GM19452 (cell line): ENCODE measurements around the gene RBBP8.

Experiments
- ATAC-seq: cut with Tn5 transposase; IDR thresholded peaks from one replicate; pipeline ENCODE4 v1.9.1; 2021; ENCODE audit not compliant: unreplicated experiment

Gene RBBP8

DNA sequence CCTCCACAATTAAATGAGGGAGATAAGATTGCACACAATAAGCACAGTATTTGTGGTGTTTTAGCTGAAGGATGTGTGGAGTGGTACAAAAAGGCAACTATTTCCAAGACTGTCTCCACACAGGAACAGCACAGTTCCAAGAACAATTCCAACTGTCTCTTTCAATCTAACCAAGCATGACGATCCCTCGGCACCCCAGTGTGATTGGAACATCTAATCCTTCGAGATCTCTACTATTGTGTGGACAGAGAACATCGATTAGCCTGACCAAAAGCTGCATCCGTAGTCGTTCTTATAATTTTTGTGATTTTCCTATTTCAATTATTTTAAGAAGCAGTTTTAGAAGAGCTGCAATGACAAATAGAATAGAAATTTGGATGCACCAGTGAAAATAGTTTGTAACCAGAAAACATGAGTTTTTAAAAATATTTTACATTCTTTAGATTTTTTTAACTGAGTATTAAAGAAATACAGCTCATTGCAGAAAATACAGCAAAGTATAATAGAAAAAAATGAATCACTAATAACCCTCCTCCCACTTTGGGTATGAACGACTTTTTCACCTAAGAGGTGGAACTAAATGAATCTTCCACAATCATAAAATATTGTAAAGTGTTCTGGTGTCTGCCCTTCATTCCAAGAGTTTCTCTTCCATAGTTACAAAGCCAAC lies 125.8 kb downstream of the RBBP8 start:
- no peak for ATAC-seq

DNA sequence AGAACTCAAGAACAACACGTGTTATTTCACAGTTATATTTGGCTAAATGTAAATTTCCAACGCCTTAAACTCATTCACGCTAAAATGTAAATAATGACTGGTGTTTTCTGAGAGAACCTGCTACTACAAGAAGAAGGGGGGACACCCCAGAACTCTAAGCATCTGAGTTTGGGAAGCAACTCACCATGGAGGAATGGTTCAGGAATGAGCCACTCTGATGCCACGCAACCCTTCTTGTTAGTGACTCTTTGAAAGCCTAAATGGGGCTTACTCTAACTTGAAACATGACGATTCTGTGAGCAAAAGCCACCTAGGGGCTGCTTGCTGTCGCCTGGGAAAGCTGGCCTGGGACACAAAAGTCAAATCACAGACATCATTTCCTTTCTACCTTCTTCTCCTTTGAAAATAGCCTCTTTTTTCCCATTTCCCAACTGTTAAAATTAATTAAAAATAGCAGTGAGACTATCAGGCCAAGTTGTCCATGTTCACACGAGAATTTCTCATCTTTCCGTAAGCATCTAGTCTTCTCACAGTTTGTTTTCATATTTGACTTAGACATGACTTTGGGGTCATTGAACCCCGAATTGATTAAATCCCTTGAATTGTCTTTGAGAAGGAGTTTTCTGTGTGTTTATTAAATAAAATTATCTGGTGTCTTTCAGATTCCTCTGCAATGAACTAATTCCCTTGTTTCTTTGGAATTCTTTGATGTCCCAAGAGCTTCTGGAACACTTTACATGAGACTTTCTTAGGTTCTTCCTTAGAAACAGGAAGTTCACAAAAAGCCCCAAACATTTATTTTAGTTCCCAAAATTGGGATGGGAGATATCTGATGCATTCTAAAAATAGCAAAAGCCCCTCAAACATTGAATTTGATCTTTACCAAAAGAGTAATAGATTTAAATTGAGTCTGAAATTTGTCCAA lies 126.7 kb downstream of the RBBP8 start:
- ATAC-seq, result no peak

DNA sequence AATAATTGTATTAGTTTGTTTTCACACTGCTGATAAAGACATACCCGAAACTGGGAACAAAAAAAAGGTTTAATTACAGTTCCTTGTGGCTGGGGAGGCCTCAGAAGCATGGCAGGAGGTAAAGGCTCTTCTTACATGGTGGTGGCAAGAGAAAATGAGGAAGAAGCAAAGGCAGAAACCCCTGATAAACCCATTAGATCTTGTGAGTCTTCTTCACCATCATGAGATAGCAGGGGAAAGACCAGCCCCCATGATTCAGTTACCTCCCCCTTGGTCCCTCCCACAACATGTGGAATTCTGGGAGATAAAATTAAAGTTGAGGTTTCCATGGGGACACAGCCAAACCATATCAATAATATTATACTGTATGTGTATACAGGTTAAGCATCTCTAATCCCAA lies 128.9 kb downstream of the RBBP8 start:
- no peak for ATAC-seq

DNA sequence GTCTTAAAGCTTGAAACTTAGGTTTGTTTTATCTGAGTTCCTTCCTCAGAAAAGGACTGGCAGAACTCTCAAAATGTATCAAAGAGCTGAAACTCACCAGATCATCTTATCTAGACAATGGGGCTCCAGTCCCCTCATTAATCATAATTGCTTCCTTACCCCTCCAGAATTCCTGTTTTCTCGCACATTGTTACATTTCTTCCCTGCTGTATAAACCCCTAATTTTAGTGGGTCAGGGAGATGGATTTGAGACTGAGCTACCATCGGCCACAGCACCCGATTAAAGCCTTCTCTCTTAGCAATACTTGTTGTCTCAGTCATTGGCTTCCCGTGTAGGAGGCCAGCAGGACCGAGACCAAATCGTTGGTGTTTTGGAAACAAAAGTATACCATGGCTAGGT lies 130.4 kb downstream of the RBBP8 start:
- ATAC-seq, result no peak

DNA sequence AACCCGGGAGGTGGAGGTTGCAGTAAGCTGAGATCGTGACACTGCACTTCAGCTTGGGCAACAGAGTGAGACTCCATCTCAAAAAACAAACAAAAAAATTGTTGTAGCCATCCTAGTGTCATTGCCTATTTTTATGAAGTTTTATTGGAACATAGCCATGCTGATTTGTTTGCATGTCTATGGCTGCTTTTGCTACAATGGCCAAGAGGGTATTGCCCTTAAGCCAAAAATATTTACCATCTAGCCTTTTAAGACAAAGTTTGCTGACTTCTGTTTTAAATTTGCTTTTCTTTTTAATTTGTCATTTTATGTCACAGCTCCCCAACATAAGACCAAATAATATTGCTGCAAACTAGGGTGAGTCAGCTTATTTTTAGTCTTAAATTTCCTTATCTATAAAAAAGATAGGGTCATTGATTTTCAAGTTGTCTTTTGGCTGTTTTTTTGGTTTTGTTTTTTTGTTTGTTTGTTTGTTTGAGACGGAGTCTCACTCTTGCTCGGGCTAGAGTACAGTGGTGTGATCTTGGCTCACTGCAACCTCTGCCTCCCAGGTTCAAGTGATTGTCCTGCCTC lies 132.2 kb downstream of the RBBP8 start:
- ATAC-seq, result no peak

DNA sequence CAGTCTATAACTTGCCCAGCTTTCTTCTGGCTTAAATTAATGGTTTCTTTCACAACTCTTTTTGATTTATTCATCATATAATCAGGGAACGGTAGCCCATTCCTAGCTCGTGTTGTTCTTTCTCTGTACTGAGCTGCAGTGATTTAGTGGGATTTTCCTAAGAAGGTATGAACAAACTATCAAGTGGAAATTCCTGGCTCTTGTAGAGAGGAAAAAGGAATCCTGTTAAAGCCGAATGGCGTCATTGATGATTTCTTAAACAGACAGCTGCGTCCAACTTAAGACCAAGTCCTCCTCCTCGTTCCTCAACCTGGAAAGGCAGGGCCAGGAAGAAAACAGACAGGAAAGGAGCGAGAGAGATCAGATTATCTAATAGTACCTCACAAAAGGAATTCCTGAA lies 132.9 kb downstream of the RBBP8 start:
- ATAC-seq, result no peak

DNA sequence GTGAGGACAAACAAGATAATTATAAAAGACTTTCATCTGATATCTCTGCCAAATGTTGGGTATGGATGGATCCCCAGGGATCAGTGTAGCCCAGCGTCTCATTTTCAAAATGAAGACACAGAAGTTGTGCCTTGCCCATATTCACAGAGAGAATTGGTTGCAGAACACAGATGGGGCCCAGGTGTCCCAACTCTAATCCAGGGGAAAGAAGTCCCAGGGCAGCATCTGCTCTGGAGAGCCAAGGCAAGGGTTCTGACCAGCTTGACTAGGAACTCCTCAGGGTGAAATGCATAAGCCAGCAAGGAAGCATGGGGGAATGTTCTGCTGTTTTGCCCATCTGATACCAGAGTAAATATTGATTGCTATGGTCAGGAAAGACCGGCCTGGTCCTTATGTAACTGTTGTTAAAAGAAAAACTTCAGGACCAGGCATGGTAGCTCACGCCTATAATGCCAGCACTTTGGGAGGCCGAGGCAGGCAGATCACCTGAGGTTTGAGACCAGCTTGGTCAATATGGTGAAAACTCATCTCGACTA lies 133.4 kb downstream of the RBBP8 start:
- ATAC-seq, result no peak

DNA sequence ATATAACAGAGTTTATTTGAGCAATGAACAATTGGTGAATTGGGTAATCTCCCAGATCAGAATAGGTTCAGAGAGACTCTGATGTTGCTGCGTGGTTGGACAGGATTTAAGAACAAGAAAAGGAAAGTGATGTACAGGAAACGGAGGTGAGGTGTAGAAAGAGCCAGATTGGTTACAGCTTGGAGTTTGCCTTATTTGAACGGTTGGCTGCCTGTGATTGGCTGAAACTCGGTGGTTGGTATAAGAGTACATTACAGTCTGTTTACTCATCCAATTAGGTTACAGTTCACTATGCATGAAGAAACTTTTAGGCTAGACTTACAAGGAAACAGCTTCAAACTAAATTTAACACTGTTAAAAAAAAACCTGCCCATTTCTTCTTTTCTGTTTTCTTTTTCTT lies 134.1 kb downstream of the RBBP8 start:
- ATAC-seq, result no peak

DNA sequence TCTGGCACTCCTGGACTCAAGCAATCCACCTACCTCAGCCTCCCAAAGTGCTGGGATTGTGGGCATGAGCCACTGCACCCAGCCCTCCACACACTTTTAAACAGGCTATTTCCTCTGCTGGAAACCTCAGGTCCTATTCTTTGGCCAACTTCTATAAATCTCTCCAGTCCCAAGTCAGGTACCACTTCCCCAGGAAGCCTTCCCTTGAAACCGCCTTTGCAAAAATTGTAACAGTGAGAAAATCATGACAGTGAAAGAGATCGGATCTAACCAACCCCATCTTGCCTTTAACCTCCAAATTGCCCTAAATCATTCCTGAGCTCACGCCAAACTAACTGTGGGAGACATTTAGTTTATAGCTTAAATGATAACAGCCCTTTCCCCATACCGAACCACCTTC lies 134.9 kb downstream of the RBBP8 start:
- ATAC-seq, result no peak

DNA sequence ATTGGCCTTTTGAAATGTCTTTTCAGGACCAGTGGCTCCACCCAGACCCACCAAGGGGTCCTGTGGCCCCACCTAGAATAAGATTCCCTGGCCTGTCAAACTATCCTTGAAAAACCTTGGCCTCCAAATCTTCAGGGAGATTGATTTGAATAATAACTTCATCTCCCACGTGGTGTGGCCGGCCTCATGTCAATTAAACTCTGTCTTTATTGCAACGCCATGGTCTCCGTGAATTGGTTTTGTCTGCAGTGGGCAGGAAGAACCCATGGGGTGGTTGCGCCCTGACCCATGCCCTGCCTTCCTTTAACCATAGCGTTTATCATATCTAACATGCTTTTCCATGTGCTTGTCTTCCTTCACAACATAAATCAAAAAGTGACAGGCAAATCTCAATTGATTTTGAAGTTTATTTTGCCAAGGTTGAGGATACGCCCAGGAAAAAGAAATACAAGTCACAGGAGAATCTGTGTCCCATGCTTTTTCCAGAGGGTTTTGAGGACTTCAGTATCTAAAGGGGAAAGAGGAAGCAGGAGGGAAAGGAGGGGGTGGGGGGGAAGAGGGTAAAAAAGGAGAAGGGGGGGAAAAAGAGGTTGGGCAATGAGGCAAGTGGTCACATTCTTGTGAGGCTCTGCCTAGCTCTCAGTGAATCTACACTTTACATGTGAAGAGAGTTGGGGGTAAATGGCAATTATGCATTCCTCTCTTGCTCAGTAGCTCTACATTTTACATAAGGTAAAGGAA lies 135.6 kb downstream of the RBBP8 start:
- no peak for ATAC-seq

DNA sequence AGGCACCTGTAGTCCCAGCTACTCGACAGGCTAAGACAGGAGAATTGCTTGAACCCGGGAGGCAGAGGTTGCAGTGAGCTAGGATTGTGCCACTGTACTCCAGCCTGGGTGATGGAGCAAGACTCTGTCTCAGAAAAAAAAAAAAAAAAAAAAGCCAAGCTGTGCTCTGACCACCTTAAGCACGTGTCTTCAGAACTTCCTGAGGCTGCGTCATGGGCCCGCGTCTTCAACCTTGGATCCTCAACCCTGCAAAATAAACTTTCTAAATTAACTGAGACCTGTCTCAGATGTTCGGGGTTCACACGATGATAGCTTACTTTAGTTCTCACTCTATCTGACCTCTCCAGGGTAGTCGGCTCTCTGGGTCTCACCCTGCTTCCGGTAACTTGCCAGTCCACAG lies 136.4 kb downstream of the RBBP8 start:
- ATAC-seq, result no peak

DNA sequence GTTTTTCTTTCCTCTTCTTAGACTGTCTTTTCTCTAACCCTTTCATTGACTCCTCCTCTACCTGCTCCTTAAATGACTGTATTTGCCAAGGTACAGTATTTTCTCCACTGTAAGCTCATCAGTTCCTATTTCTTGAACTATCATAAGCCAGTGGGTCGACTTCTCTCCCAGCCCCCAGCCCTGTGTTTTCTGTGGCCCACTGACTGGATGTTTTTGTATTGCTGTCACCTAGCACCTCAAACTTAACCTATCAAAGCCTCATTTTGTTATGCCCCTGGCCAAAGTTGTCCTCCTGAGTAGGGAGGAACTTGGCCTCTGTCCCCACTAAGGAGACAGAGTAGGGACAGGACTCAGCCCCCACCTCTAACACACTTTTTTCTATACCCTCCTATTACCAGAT lies 136.8 kb downstream of the RBBP8 start:
- no peak for ATAC-seq

DNA sequence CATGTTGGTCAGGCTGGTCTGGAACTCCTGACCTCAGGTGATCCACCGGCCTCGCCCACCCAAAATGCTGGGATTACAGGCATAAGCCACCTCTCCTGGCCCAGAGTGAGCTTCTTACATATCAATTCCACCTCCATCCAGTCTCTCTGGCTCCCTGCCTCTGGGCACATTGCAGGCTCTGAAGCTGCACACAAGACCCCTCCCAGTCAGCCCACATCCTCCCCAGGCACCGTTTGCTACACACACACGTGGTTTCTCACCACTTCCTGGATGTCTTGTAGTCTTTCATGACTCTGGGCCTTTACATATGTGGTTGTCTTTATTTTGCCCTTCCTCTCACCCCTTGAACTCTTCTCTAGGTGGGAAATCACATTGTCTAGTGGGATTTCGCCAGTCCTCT lies 138.2 kb downstream of the RBBP8 start:
- ATAC-seq, result peak; percentile 98

DNA sequence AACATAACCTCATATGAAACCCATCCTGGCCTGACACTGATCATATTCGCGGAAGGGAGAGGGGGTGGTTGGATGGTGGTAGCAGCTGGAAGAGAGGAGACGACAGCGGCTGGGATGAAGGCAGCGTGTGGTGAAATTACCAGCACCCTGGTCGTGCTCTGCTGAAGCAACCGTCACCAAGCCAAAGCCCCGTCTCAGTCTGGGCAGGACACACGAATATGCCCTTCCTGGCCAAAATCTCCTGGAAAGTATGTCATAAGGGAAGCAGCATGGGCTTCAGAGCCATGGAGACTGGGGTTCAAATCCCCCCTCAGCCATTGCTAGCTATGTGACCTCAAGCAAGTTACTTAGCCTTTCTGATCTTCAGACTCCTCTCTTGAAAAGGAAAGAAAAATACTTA lies 139.0 kb downstream of the RBBP8 start:
- no peak for ATAC-seq

DNA sequence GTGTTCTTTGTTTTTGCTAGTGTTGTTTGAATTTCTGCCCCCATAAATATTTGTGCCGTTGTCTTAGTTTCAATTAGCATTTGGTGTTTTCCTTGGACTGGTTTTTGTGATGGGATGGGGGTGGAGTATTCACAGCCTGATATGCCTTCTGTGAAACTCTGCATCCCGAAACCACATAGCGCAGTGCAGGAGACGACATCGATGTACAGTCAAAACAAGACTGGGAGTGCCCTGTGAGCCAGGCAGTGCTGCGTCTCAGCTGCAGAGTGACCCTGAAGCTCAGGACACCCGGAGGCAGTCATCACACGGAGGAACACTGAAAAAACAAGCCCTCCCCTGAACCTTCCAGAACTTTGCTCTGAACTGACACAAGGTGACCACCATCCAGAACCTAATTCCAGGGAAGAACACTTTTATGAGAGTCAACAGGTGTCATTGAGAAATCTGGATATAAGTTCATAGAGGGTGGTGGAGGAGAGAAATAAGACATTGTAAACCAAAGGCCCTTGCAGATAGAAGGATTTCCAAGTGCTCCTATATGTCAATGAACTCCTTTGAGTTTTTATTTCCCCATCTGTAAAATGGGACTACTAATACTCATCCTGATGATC lies 141.0 kb downstream of the RBBP8 start:
- no peak for ATAC-seq
